H7 (cell line): ENCODE data around the gene BTBD16. TPM values are rescaled to one million over a fixed set of nuclear protein-coding genes. Genes with fewer than 3 reads are reported as not detected.
A peak's percentile ranks its signal among the peaks of the same experiment; 100 is the strongest.

ENCODE experiments used
- DNase-seq: peaks from one replicate; pipeline ENCODE4 v3.0.0; 2012
- H3K27me3 ChIP-seq: 2 replicates; pipeline ENCODE4 v1.6.0; 2011; ENCODE audit warnings: mild to moderate bottlenecking, low read length; ENCODE audit not compliant: control insufficient read depth, insufficient read depth
- H3K36me3 ChIP-seq: replicated peaks from 2 replicates; pipeline ENCODE4 v1.5.1; 2011; ENCODE audit warnings: low read length; ENCODE audit not compliant: control insufficient read depth, insufficient read depth
- H3K4me3 ChIP-seq: 2 replicates; pipeline ENCODE4 v1.5.1; 2011; ENCODE audit warnings: low read depth, mild to moderate bottlenecking, control low read depth, low read length, moderate library complexity; ENCODE audit not compliant: insufficient read depth
- total RNA-seq: library from RNA; depleted of rRNA; stranded (reverse); fragments of >200 nt; shearing (Covaris generic); gene quantifications from 2 replicates; pipeline ENCODE4 v1.2.3, GENCODE V29; 2014

The BTBD16 gene
- total RNA-seq, 1 experiment from 2014 or later = 0.42 TPM

- DNase-seq = no peak
- Histone ChIP-seq H3K4me3 (no peak overlapping the region), H3K36me3 (no peaks in the 10 kb centered on the region), H3K27me3 (no peaks in the 10 kb centered on the region)
Observed at GRCh38 chr10:122341141-122341810, 70.2 kb downstream of the BTBD16 start.

GRCh38 chr10:122342293-122343134, 71.4 kb downstream of the BTBD16 start:
- Histone ChIP-seq H3K4me3 (no peak overlapping the region), H3K36me3 (no peaks in the 10 kb centered on the region), H3K27me3 (no peaks in the 10 kb centered on the region)
- DNase-seq = peak; percentile 72

- DNase-seq = no peak
- H3K36me3 ChIP-seq = no peaks in the 10 kb centered on the region
- no peaks in the 10 kb centered on the region for H3K27me3 ChIP-seq
- H3K4me3 ChIP-seq = no peak overlapping the region
Observed at GRCh38 chr10:122343135-122343800, 72.2 kb downstream of the BTBD16 start.

GRCh38 chr10:122343936-122344335, 72.8 kb downstream of the BTBD16 start:
- Histone ChIP-seq H3K4me3 (no peak overlapping the region), H3K27me3 (no peaks in the 10 kb centered on the region), H3K36me3 (no peaks in the 10 kb centered on the region)
- no peak for DNase-seq

- Histone ChIP-seq H3K4me3 (no peak overlapping the region), H3K36me3 (no peaks in the 10 kb centered on the region), H3K27me3 (no peaks in the 10 kb centered on the region)
- DNase-seq = no peak
Observed at GRCh38 chr10:122344741-122345258, 73.7 kb downstream of the BTBD16 start.

- no peak for DNase-seq
- Histone ChIP-seq H3K27me3 (no peaks in the 10 kb centered on the region), H3K36me3 (no peaks in the 10 kb centered on the region)
Observed at GRCh38 chr10:122346326-122346950, 75.3 kb downstream of the BTBD16 start.

GRCh38 chr10:122347170-122347841, 76.2 kb downstream of the BTBD16 start:
- Histone ChIP-seq H3K36me3 (no peaks in the 10 kb centered on the region), H3K4me3 (no peak overlapping the region), H3K27me3 (no peaks in the 10 kb centered on the region)
- DNase-seq = no peak

More at GRCh38 chr10:122346326-122346950, 75.3 kb downstream of the BTBD16 start:
- no peak overlapping the region for H3K4me3 ChIP-seq

GRCh38 chr10:122348512-122348911, 77.4 kb downstream of the BTBD16 start:
- no peaks in the 10 kb centered on the region for H3K36me3 ChIP-seq
- DNase-seq = no peak
- no peaks in the 10 kb centered on the region for H3K27me3 ChIP-seq
- H3K4me3 ChIP-seq = no peak overlapping the region

GRCh38 chr10:122348935-122349361, 77.9 kb downstream of the BTBD16 start:
- H3K27me3 ChIP-seq = no peaks in the 10 kb centered on the region
- H3K4me3 ChIP-seq = no peak overlapping the region
- no peak for DNase-seq
- no peaks in the 10 kb centered on the region for H3K36me3 ChIP-seq

- no peaks in the 10 kb centered on the region for H3K36me3 ChIP-seq
- no peak for DNase-seq
- no peak overlapping the region for H3K4me3 ChIP-seq
- H3K27me3 ChIP-seq = no peaks in the 10 kb centered on the region
Observed at GRCh38 chr10:122349758-122350369, 78.8 kb downstream of the BTBD16 start.

- DNase-seq = no peak
Observed at GRCh38 chr10:122350893-122351292, 79.8 kb downstream of the BTBD16 start.

GRCh38 chr10:122352817-122353525, 81.9 kb downstream of the BTBD16 start:
- H3K4me3 ChIP-seq = no peak overlapping the region
- no peaks in the 10 kb centered on the region for H3K36me3 ChIP-seq
- no peak for DNase-seq
- H3K27me3 ChIP-seq = no peaks in the 10 kb centered on the region

More at GRCh38 chr10:122350893-122351292, 79.8 kb downstream of the BTBD16 start:
- Histone ChIP-seq H3K27me3 (no peaks in the 10 kb centered on the region), H3K4me3 (no peak overlapping the region), H3K36me3 (no peaks in the 10 kb centered on the region)

GRCh38 chr10:122354383-122354782, 83.3 kb downstream of the BTBD16 start:
- DNase-seq = no peak
- Histone ChIP-seq H3K36me3 (no peaks in the 10 kb centered on the region), H3K4me3 (no peak overlapping the region)

More at GRCh38 chr10:122354383-122354782, 83.3 kb downstream of the BTBD16 start:
- H3K27me3 ChIP-seq = no peaks in the 10 kb centered on the region
